ENCODE measurements around the gene MIER2. TPM values are rescaled to one million over a fixed set of nuclear protein-coding genes. Genes with fewer than 3 reads are reported as not detected.
"Not testable (repeated sequence)": the region's sequence is repeated elsewhere in the genome, so short reads cannot be mapped to it uniquely, and the experiment has no call there.

Gene MIER2
- total RNA-seq, 1 donor, result 14.8 TPM

GRCh38 chr19:384799-385169 lies 40.2 kb upstream of the MIER2 start:
- Histone ChIP-seq H3K27ac (ENCODE audit: low read depth, low read length) (no peak overlapping the region), H3K79me2 (ENCODE audit: insufficient read depth, low read length) (no peaks in the 10 kb centered on the region), H3K9me3 (ENCODE audit: low read depth, low read length) (no peaks in the 10 kb centered on the region), H3K36me3 (ENCODE audit: insufficient read depth, low read length) (no peaks in the 10 kb centered on the region), H3K27me3 (ENCODE audit: insufficient read depth, low read length) (peaks cover 32% of the 10 kb centered on the region), H3K4me1 (ENCODE audit: insufficient read depth, low read length) (no peaks in the 10 kb centered on the region), H4K20me1 (ENCODE audit: insufficient read depth, low read length) (no peaks in the 10 kb centered on the region), H3K4me2 (ENCODE audit: insufficient read depth, low read length) (no peak overlapping the region), H2AFZ (ENCODE audit: low read length) (no peak overlapping the region), H3K4me3 (ENCODE audit: insufficient read depth, low read length) (no peak overlapping the region)
- TF ChIP-seq CTCF (IDR thresholded peaks at IDR 0.05; ENCODE audit: extremely low read depth, low read depth, low read length), result no peak
- no peak for DNase-seq (ENCODE audit: insufficient read length, low spot score, missing footprints)

- no peaks in the 10 kb centered on the region for H4K20me1 ChIP-seq (ENCODE audit: insufficient read depth, low read length)
- H2AFZ ChIP-seq (ENCODE audit: low read length), result no peak overlapping the region
- H3K79me2 ChIP-seq (ENCODE audit: insufficient read depth, low read length), result no peaks in the 10 kb centered on the region
- H3K27ac ChIP-seq (ENCODE audit: low read depth, low read length), result no peak overlapping the region
- H3K4me2 ChIP-seq (ENCODE audit: insufficient read depth, low read length), result no peak overlapping the region
- DNase-seq (ENCODE audit: insufficient read length, low spot score, missing footprints), result peak; percentile 86
- H3K36me3 ChIP-seq (ENCODE audit: insufficient read depth, low read length), result no peaks in the 10 kb centered on the region
- no peaks in the 10 kb centered on the region for H3K4me1 ChIP-seq (ENCODE audit: insufficient read depth, low read length)
- TF ChIP-seq CTCF (IDR thresholded peaks at IDR 0.05; ENCODE audit: extremely low read depth, low read depth, low read length), result peak; percentile 33
- H3K27me3 ChIP-seq (ENCODE audit: insufficient read depth, low read length), result peaks cover 27% of the 10 kb centered on the region
- H3K4me3 ChIP-seq (ENCODE audit: insufficient read depth, low read length), result no peak overlapping the region
- no peaks in the 10 kb centered on the region for H3K9me3 ChIP-seq (ENCODE audit: low read depth, low read length)
These were observed 39.6 kb upstream of the MIER2 start for GRCh38 chr19:383922-384798.

GRCh38 chr19:383040-383439 lies 38.4 kb upstream of the MIER2 start:
- peaks cover 27% of the 10 kb centered on the region for H3K27me3 ChIP-seq (ENCODE audit: insufficient read depth, low read length)
- H3K27ac ChIP-seq (ENCODE audit: low read depth, low read length), result no peak overlapping the region
- no peaks in the 10 kb centered on the region for H3K79me2 ChIP-seq (ENCODE audit: insufficient read depth, low read length)
- peak; percentile 19 for DNase-seq (ENCODE audit: insufficient read length, low spot score, missing footprints)
- H4K20me1 ChIP-seq (ENCODE audit: insufficient read depth, low read length), result no peaks in the 10 kb centered on the region
- TF ChIP-seq CTCF (IDR thresholded peaks at IDR 0.05; ENCODE audit: extremely low read depth, low read depth, low read length), result no peak
- H3K4me2 ChIP-seq (ENCODE audit: insufficient read depth, low read length), result no peak overlapping the region
- no peaks in the 10 kb centered on the region for H3K9me3 ChIP-seq (ENCODE audit: low read depth, low read length)
- H3K36me3 ChIP-seq (ENCODE audit: insufficient read depth, low read length), result no peaks in the 10 kb centered on the region
- no peaks in the 10 kb centered on the region for H3K4me1 ChIP-seq (ENCODE audit: insufficient read depth, low read length)
- no peak overlapping the region for H3K4me3 ChIP-seq (ENCODE audit: insufficient read depth, low read length)
- no peak overlapping the region for H2AFZ ChIP-seq (ENCODE audit: low read length)

GRCh38 chr19:382578-382977 lies 38.0 kb upstream of the MIER2 start:
- H3K4me1 ChIP-seq (ENCODE audit: insufficient read depth, low read length); H3K79me2 ChIP-seq (ENCODE audit: insufficient read depth, low read length); H3K4me3 ChIP-seq (ENCODE audit: insufficient read depth, low read length); H3K9me3 ChIP-seq (ENCODE audit: low read depth, low read length); H4K20me1 ChIP-seq (ENCODE audit: insufficient read depth, low read length); H3K4me2 ChIP-seq (ENCODE audit: insufficient read depth, low read length); H2AFZ ChIP-seq (ENCODE audit: low read length); H3K36me3 ChIP-seq (ENCODE audit: insufficient read depth, low read length); H3K27ac ChIP-seq (ENCODE audit: low read depth, low read length): not testable (repeated sequence)
- H3K27me3 ChIP-seq (ENCODE audit: insufficient read depth, low read length), result peaks cover 27% of the 10 kb centered on the region
- peak; percentile 58 for DNase-seq (ENCODE audit: insufficient read length, low spot score, missing footprints)

GRCh38 chr19:381901-382300 lies 37.3 kb upstream of the MIER2 start:
- not testable (repeated sequence) for H3K4me2 ChIP-seq (ENCODE audit: insufficient read depth, low read length); H3K4me1 ChIP-seq (ENCODE audit: insufficient read depth, low read length); DNase-seq (ENCODE audit: insufficient read length, low spot score, missing footprints); H3K4me3 ChIP-seq (ENCODE audit: insufficient read depth, low read length); H4K20me1 ChIP-seq (ENCODE audit: insufficient read depth, low read length); H3K79me2 ChIP-seq (ENCODE audit: insufficient read depth, low read length); H3K36me3 ChIP-seq (ENCODE audit: insufficient read depth, low read length); H3K27ac ChIP-seq (ENCODE audit: low read depth, low read length); H2AFZ ChIP-seq (ENCODE audit: low read length); H3K9me3 ChIP-seq (ENCODE audit: low read depth, low read length)
- H3K27me3 ChIP-seq (ENCODE audit: insufficient read depth, low read length), result peaks cover 27% of the 10 kb centered on the region

GRCh38 chr19:380618-381219 lies 36.1 kb upstream of the MIER2 start:
- H4K20me1 ChIP-seq (ENCODE audit: insufficient read depth, low read length); H3K36me3 ChIP-seq (ENCODE audit: insufficient read depth, low read length); DNase-seq (ENCODE audit: insufficient read length, low spot score, missing footprints); H3K79me2 ChIP-seq (ENCODE audit: insufficient read depth, low read length); H2AFZ ChIP-seq (ENCODE audit: low read length); H3K4me2 ChIP-seq (ENCODE audit: insufficient read depth, low read length); H3K9me3 ChIP-seq (ENCODE audit: low read depth, low read length); H3K4me3 ChIP-seq (ENCODE audit: insufficient read depth, low read length); H3K27ac ChIP-seq (ENCODE audit: low read depth, low read length); H3K4me1 ChIP-seq (ENCODE audit: insufficient read depth, low read length): not testable (repeated sequence)
- peaks cover 21% of the 10 kb centered on the region for H3K27me3 ChIP-seq (ENCODE audit: insufficient read depth, low read length)
